Upper lobe of left lung (tissue), 4 donors: ENCODE results near the gene TBC1D14.

ENCODE experiments used
- POLR2A ChIP-seq, 4 donors: fragments of 450-650 bp; IDR thresholded peaks; one replicate each; pipeline ENCODE4 v1.5.1; 2016 to 2017; ENCODE audit warnings: antibody characterized with exemption in 4 of 4, mild to moderate bottlenecking in 2 of 4
- POLR2AphosphoS5 ChIP-seq, 2 donors: sonication (generic); formaldehyde crosslinking; IDR thresholded peaks; one replicate each; pipeline ENCODE4 v1.5.1; 2017; ENCODE audit warnings: antibody characterized with exemption in 2 of 2
- TF ChIP-seq, protein P1 (sequence below), 6 experiments: fragments of 450-650 bp in 4 of 6; fragments of 200-600 bp in 2 of 6; sonication (generic) in 2 of 6; IDR thresholded peaks; one replicate each; pipeline ENCODE4 v1.5.1; 2016 to 2019; ENCODE audit warnings: antibody characterized with exemption in 6 of 6

DNA sequence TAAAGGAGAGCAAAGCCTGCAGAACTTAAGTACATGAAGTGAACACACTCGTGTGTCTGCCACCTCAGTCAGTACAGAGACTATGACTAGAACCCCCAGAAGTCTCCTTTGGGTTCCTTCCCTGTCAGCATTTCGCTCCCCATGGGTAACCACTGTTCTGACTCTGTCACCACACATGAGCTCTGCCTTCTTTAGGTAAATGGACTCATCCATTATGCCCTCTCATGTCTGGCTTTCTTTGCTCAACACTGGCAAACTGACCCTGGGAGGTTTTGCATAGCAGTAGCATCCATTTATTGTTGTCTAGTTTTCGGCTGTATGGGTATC is 38.5 kb downstream of the TBC1D14 start:
- TF ChIP-seq, protein P1, sequence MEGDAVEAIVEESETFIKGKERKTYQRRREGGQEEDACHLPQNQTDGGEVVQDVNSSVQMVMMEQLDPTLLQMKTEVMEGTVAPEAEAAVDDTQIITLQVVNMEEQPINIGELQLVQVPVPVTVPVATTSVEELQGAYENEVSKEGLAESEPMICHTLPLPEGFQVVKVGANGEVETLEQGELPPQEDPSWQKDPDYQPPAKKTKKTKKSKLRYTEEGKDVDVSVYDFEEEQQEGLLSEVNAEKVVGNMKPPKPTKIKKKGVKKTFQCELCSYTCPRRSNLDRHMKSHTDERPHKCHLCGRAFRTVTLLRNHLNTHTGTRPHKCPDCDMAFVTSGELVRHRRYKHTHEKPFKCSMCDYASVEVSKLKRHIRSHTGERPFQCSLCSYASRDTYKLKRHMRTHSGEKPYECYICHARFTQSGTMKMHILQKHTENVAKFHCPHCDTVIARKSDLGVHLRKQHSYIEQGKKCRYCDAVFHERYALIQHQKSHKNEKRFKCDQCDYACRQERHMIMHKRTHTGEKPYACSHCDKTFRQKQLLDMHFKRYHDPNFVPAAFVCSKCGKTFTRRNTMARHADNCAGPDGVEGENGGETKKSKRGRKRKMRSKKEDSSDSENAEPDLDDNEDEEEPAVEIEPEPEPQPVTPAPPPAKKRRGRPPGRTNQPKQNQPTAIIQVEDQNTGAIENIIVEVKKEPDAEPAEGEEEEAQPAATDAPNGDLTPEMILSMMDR (IDR thresholded peaks at IDR 0.05): no peak
- no peak for TF ChIP-seq POLR2A (IDR thresholded peaks at IDR 0.05)
- TF ChIP-seq POLR2AphosphoS5 (IDR thresholded peaks at IDR 0.05): no peak
